Karpas-422 (cell line): Measurements from ENCODE around the gene SLC18B1. TPM values are rescaled to one million over a fixed set of nuclear protein-coding genes. Genes with fewer than 3 reads are reported as not detected.

Experiments used
- DNase-seq: peaks from one replicate; pipeline ENCODE4 v3.0.0-alpha.2; 2015
- H2AFZ ChIP-seq: fragments of 200-600 bp; sonication (generic); 2 replicates; pipeline ENCODE4 v1.6.1; 2014; ENCODE audit warnings: antibody characterized with exemption, low read length, mixed read lengths
- H3K27ac ChIP-seq: fragments of 200-600 bp; sonication (generic); 2 replicates; pipeline ENCODE4 v1.5.1; 2014; ENCODE audit warnings: mild to moderate bottlenecking, low read length, moderate library complexity
- H3K27me3 ChIP-seq: fragments of 200-600 bp; sonication (generic); 2 replicates; pipeline ENCODE4 v1.6.1; 2014; ENCODE audit warnings: low read length, mixed read lengths
- H3K36me3 ChIP-seq: fragments of 200-600 bp; sonication (generic); 2 replicates; pipeline ENCODE4 v1.6.1; 2014; ENCODE audit warnings: low read length, mixed read lengths; ENCODE audit not compliant: insufficient read depth
- H3K4me1 ChIP-seq: fragments of 200-600 bp; sonication (generic); 2 replicates; pipeline ENCODE4 v1.6.1; 2014; ENCODE audit warnings: mild to moderate bottlenecking, low read length, mixed read lengths
- H3K4me2 ChIP-seq: fragments of 200-600 bp; sonication (generic); 2 replicates; pipeline ENCODE4 v1.6.1; 2014; ENCODE audit warnings: low read length, low read depth, mild to moderate bottlenecking; ENCODE audit not compliant: poor library complexity, severe bottlenecking
- H3K4me3 ChIP-seq: fragments of 200-600 bp; sonication (generic); 2 replicates; pipeline ENCODE4 v1.5.1; 2014; ENCODE audit warnings: mild to moderate bottlenecking, antibody characterized with exemption, low read length, mixed read lengths
- H3K79me2 ChIP-seq: fragments of 200-600 bp; sonication (generic); 2 replicates; pipeline ENCODE4 v1.6.1; 2014; ENCODE audit warnings: mild to moderate bottlenecking, low read length, mixed read lengths
- H3K9ac ChIP-seq: fragments of 200-600 bp; sonication (generic); 2 replicates; pipeline ENCODE4 v1.6.0; 2014; ENCODE audit warnings: low read length
- H3K9me2 ChIP-seq: fragments of 200-600 bp; sonication (generic), shearing (Covaris generic); replicated peaks from 2 replicates; pipeline ENCODE4 v1.6.0; 2014; ENCODE audit warnings: mild to moderate bottlenecking, low read length, moderate library complexity; ENCODE audit not compliant: insufficient read depth
- H3K9me3 ChIP-seq: fragments of 300-700, 200-600 bp; sonication (generic); 2 replicates; pipeline ENCODE4 v1.6.1; 2014; ENCODE audit warnings: low read length, mixed read lengths
- H4K20me1 ChIP-seq: fragments of 200-600 bp; sonication (generic); 2 replicates; pipeline ENCODE4 v1.6.1; 2014; ENCODE audit warnings: mild to moderate bottlenecking, antibody characterized with exemption, low read length, low read depth; ENCODE audit not compliant: insufficient read depth
- total RNA-seq: library from RNA; depleted of rRNA; stranded (reverse); fragments of >200 nt; shearing (Covaris generic); gene quantifications from 2 replicates; pipeline ENCODE4 v1.2.3, GENCODE V29; 2014; ENCODE audit warnings: low replicate concordance

SLC18B1 gene
- total RNA-seq, 1 experiment from 2014 or later = 0.60 TPM

GRCh38 chr6:132731086-132731485 lies 67.4 kb downstream of the SLC18B1 start:
- Histone ChIP-seq H3K4me2 (no peak overlapping the region), H3K4me3 (no peak overlapping the region), H3K9me3 (no peaks in the 10 kb centered on the region), H3K79me2 (no peaks in the 10 kb centered on the region), H3K9ac (no peak overlapping the region), H3K27ac (no peak overlapping the region), H3K36me3 (no peaks in the 10 kb centered on the region), H3K4me1 (no peaks in the 10 kb centered on the region), H4K20me1 (no peaks in the 10 kb centered on the region), H3K9me2 (no peaks in the 10 kb centered on the region), H2AFZ (no peak overlapping the region), H3K27me3 (no peaks in the 10 kb centered on the region)
- no peak for DNase-seq

- no peak overlapping the region for H3K4me2 ChIP-seq
- H3K36me3 ChIP-seq = no peaks in the 10 kb centered on the region
- no peak overlapping the region for H2AFZ ChIP-seq
- no peak overlapping the region for H3K4me3 ChIP-seq
- no peaks in the 10 kb centered on the region for H3K9me2 ChIP-seq
- no peaks in the 10 kb centered on the region for H3K4me1 ChIP-seq
- H3K9ac ChIP-seq = no peak overlapping the region
- no peak overlapping the region for H3K27ac ChIP-seq
- no peak for DNase-seq
- no peaks in the 10 kb centered on the region for H3K9me3 ChIP-seq
- no peaks in the 10 kb centered on the region for H3K27me3 ChIP-seq
- H4K20me1 ChIP-seq = no peaks in the 10 kb centered on the region
- H3K79me2 ChIP-seq = no peaks in the 10 kb centered on the region
Observed at GRCh38 chr6:132730560-132730959, 67.9 kb downstream of the SLC18B1 start.

- Histone ChIP-seq H3K36me3 (no peaks in the 10 kb centered on the region), H3K27me3 (no peaks in the 10 kb centered on the region), H3K9me2 (no peaks in the 10 kb centered on the region), H3K4me1 (no peaks in the 10 kb centered on the region), H3K27ac (no peak overlapping the region), H4K20me1 (no peaks in the 10 kb centered on the region), H3K4me3 (no peak overlapping the region), H3K4me2 (no peak overlapping the region), H3K9me3 (no peaks in the 10 kb centered on the region), H3K79me2 (no peaks in the 10 kb centered on the region), H2AFZ (no peak overlapping the region), H3K9ac (no peak overlapping the region)
- no peak for DNase-seq
Observed at GRCh38 chr6:132728616-132729015, 69.8 kb downstream of the SLC18B1 start.

GRCh38 chr6:132726608-132726975 lies 71.8 kb downstream of the SLC18B1 start:
- no peak for DNase-seq
- H3K4me3 ChIP-seq = no peak overlapping the region
- no peak overlapping the region for H2AFZ ChIP-seq
- no peaks in the 10 kb centered on the region for H3K9me3 ChIP-seq
- H3K9me2 ChIP-seq = no peaks in the 10 kb centered on the region
- no peaks in the 10 kb centered on the region for H3K79me2 ChIP-seq
- H3K27me3 ChIP-seq = no peaks in the 10 kb centered on the region
- no peaks in the 10 kb centered on the region for H3K4me1 ChIP-seq
- no peak overlapping the region for H3K9ac ChIP-seq
- no peak overlapping the region for H3K4me2 ChIP-seq
- H4K20me1 ChIP-seq = no peaks in the 10 kb centered on the region
- no peak overlapping the region for H3K27ac ChIP-seq
- no peaks in the 10 kb centered on the region for H3K36me3 ChIP-seq

GRCh38 chr6:132725947-132726607 lies 72.4 kb downstream of the SLC18B1 start:
- Histone ChIP-seq H3K36me3 (no peaks in the 10 kb centered on the region), H3K9me2 (no peaks in the 10 kb centered on the region), H2AFZ (no peak overlapping the region), H3K79me2 (no peaks in the 10 kb centered on the region), H3K4me2 (no peak overlapping the region), H3K9me3 (no peaks in the 10 kb centered on the region), H3K9ac (no peak overlapping the region), H3K27me3 (no peaks in the 10 kb centered on the region), H3K4me1 (no peaks in the 10 kb centered on the region), H3K4me3 (no peak overlapping the region), H3K27ac (no peak overlapping the region), H4K20me1 (no peaks in the 10 kb centered on the region)
- DNase-seq = no peak

- H3K9ac ChIP-seq = no peak overlapping the region
- H2AFZ ChIP-seq = no peak overlapping the region
- H3K9me2 ChIP-seq = no peaks in the 10 kb centered on the region
- no peak for DNase-seq
- no peak overlapping the region for H3K4me3 ChIP-seq
- H3K4me2 ChIP-seq = no peak overlapping the region
- no peaks in the 10 kb centered on the region for H3K4me1 ChIP-seq
- no peaks in the 10 kb centered on the region for H3K36me3 ChIP-seq
- no peaks in the 10 kb centered on the region for H3K9me3 ChIP-seq
- H3K79me2 ChIP-seq = no peaks in the 10 kb centered on the region
- H4K20me1 ChIP-seq = no peaks in the 10 kb centered on the region
- no peak overlapping the region for H3K27ac ChIP-seq
- no peaks in the 10 kb centered on the region for H3K27me3 ChIP-seq
Observed at GRCh38 chr6:132725471-132725870, 73.0 kb downstream of the SLC18B1 start.

- Histone ChIP-seq H2AFZ (no peak overlapping the region), H3K4me3 (no peak overlapping the region), H4K20me1 (no peaks in the 10 kb centered on the region), H3K9me3 (no peaks in the 10 kb centered on the region), H3K4me2 (no peak overlapping the region), H3K9me2 (no peaks in the 10 kb centered on the region), H3K36me3 (no peaks in the 10 kb centered on the region), H3K4me1 (no peaks in the 10 kb centered on the region), H3K27ac (no peak overlapping the region), H3K27me3 (no peaks in the 10 kb centered on the region), H3K9ac (no peak overlapping the region), H3K79me2 (no peaks in the 10 kb centered on the region)
- no peak for DNase-seq
Observed at GRCh38 chr6:132719736-132720448, 78.5 kb downstream of the SLC18B1 start.
